ENCODE data around the gene PEX7.
"Not testable (repeated sequence)": the region's sequence is repeated elsewhere in the genome, so short reads cannot be mapped to it uniquely, and the experiment has no call there.

The PEX7 gene

DNA sequence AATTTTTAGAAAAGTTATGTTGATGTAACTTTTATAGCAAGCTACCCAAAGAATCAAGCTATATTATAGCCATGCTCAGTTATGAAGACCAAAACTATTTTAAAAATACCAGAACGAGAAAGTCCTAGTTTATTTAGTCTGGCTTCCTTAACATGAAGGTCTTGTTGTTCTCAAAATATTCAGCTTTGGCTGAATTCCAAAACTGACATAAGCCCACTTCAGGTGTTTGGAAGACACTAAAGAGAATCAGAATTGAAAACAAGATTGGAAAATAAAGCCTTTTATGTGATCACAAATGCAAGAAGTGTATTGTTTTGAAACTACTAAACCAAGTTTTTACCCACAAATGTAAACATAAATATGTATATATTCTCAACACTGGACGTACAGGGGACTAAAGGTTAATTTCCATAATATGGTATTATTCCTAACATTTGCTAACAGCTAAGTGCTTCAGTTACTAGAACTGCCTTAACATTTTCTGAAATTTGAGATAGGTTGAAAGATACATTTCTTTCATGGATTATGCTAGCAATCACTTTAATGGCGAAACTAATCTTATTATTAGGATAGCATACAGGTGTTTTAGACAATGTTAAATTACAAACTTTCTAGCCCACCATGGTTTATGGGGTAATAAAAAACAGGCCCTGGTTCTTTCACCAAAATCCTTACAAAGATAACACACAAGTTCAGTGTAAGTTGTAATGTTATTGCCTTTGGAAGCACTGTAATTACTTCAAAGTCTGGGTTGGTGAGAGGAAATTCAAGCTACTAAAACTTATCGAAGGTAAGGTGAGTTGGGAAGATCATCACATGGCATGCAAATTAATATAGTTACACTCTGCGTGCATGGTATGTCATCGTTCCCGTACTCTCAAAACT lies 31.7 kb upstream of the PEX7 start:
- no peak for DNase-seq (ENCODE audit: low spot score)

- peak; percentile 52 for DNase-seq (ENCODE audit: low spot score)
Measured at GRCh38 chr6:136791296-136792094, 30.9 kb upstream of the PEX7 start.

DNA sequence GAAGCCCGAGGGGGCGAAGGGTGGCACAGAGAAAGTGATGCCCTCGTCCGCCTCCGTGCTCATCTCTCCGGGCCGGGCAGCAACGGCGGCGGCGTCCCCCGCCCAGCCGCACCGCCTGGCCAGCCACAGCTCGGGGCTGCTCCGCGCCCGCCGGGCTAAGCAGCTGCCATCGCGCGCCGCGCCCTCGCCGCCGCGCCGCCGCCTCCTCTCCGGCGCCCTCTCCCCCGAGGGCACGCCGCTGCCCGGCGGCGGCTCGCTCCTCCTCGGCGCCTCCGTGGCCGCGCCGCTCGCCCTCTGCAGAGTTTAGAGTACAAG lies 30.3 kb upstream of the PEX7 start:
- no peak for DNase-seq (ENCODE audit: low spot score)

DNA sequence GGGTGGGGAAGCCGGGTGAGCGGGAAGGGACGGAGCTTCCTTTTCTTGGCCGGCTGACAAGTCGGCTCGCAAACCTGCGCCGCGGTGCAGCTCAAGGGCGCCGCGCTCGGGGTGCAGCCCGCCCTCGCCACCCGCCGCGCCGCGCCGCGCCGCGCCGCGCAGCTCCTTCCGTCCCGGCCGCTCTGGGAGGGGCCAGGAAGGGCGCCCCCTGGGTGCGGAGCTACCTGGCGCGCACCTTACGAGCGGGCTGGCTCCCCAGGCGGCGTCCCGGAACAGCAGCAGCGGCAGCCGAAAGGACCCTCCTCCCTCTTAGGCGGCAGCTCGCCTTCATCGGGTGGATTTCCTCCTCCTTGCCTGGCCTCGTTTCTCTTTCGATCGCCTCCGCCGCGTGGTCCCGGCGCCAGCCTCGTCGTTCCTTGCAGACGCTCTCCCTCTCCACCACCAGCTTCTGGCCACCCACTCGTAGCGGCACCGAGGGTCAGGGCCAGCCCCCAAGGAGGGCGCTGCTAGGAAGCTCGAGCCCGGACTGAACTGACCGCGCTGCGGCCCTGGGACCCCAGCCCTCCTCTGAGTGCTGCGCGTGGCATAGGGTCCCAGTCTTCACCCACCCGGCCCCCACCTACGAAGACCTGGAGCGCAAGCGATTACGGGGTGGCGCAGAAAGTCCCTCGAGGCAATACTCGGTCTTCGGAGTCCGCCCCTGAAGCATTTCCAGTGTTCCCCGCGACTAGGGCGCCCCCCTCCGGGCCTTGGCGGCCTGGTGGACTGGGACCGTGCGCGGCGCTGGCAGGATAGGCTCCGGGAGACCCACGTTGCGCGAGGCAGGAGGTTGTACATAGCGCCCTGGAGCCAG lies 29.8 kb upstream of the PEX7 start, which contains the start of gene MAP3K5:
TSS of gene MAP3K5 (minus strand) at position 68 of the 853 bp plus-strand sequence. CDS start 320 bp downstream, outside the sequence.
- DNase-seq (ENCODE audit: low spot score): peak; percentile 88

DNA sequence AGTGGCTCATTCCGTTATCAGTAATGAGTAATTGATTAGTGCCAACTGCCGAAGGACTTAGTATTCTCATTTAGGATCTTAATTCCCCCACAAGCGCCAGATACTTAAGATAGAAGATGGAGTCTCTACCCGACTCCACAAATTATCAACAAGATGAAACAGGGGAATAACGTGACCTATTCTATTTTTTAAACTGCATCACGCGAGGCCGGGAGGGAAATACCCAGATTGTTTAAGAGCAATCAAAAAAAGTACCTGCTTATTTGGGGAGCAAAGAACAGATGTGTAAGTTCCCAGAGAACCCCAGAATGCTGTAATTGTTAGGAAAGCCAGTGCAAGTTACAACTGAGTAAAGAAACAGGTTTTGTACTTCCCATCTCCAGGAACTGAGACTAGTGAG lies 29.0 kb upstream of the PEX7 start:
- DNase-seq (ENCODE audit: low spot score): no peak

GRCh38 chr6:136795386-136795785 lies 27.0 kb upstream of the PEX7 start:
- DNase-seq (ENCODE audit: low spot score): no peak

DNA sequence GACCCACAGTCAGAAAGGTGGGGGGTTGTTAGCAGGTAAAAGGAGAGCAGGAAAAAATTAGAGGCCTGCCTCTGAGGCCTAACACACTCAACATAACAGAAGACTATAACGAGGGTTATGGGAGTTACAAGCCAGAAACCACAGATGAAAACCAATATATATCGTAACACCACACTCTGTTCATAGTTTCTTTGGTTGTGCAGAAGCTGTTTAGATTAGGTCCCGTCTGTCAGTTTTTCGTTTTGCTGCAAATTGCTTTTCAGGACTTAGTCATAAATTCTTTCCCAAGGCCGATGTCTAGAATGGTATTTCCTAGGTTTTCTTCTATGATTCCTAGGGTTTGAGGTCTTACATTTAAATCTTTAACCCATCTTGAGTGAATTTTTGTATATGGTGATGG lies 26.4 kb upstream of the PEX7 start:
- DNase-seq (ENCODE audit: low spot score): no peak

DNA sequence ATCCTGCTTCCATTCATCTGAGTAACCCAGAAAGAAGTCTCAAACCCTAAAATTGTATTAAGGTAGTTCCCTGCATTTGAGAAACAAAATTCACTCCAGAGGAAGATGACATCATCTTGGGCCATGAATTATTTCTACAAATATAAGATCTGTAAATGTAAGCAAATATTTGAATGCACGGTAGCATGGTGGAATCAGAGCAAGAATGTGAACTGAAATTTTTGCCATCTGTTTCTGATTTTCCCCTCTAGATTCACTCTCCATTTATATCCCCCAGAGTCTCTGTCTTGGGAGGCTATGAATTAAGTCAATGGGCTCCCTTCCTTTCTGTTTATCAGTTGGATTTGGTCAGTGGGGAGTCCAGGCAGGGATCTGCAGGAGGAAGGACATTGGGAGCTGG lies 24.3 kb upstream of the PEX7 start:
- no peak for DNase-seq (ENCODE audit: low spot score)

GRCh38 chr6:136801581-136801980 lies 20.8 kb upstream of the PEX7 start:
- no peak for DNase-seq (ENCODE audit: low spot score)

DNA sequence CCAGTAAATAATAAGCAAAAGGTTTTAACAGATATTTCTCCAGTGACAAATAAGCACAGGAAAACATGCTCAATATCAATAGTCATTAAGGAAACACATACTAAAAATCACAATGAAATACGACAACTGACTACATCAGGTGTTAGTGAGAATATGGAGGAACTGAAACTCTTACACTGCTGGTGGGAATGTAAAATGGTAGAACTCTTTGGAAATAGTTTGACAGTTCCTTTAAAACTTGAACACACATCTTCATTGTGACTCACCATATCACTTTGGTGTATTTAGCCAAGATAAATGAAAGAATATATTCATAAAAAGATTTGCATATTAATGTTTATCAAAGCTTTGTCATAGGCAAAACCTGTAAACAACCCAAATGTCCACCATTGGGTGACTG lies 18.8 kb upstream of the PEX7 start:
- DNase-seq (ENCODE audit: low spot score): no peak

DNA sequence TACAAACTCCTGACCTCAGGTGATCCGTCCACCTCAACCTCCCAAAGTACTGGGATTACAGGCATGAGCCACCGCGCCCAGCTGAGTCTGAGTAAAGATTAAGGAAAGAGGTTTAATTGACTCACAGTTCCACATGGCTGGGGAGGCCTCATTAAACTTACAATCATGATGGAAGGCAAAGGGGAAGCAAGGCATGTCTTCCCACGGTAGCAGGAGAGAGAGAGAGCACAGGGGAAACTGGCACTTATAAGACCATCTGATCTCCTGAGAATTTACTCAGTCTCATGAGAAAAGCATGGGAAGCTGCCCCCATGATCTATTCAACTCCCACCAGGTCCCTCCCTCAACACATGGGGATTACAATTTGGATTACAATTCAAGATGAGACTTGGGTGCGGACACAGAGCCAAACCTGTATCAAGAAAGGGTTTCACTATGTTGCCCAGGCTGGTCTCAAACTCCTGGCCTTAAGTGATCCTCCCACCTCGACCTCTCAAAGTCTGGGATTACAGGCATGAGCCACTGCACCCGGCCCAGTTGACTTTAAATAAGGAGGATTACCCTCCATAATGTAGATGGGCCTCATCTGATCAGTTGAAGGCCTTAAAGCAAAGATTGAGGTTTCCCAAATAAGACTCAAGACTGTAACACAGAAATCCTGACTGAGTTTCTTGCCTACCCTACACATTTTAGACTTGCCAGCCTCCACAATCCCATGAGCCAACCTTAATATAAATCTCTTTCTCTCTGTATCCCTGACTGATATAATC lies 13.1 kb upstream of the PEX7 start:
- no peak for DNase-seq (ENCODE audit: low spot score)

DNA sequence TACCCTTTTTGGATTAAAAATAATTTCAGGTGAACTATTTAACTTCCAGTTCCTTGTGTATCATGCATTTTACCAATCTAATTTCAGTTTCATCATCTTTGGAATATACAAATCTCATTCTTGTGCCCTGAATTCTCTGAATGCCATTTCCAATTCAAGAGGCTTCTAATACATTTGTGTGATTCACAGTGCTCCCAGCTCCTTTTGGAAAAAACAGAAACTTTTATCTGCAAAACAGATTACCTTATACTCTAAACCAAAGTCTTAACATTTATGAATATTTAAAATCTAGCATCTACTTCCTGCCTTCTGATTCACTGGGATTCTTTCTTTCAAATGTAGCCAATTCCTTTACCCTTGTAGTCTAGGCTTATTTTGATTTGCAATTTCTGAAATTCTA lies 11.1 kb upstream of the PEX7 start:
- no peak for DNase-seq (ENCODE audit: low spot score)

GRCh38 chr6:136812174-136812573 lies 10.2 kb upstream of the PEX7 start:
- no peak for DNase-seq (ENCODE audit: low spot score)

DNA sequence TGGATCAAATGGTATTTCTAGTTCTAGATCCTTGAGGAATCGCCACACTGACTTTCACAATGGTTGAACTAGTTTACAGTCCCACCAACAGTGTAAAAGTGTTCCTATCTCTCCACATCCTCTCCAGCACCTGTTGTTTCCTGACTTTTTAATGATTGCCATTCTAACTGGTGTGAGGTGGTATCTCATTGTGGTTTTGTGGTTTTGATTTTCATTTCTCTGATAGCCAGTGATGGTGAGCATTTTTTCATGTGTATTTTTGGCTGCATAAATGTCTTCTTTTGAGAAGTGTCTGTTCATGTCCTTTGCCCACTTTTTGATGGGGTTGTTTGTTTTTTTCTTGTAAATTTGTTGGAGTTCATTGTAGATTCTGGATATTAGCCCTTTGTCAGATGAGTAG lies 6.8 kb upstream of the PEX7 start:
- DNase-seq (ENCODE audit: low spot score): not testable (repeated sequence)

GRCh38 chr6:136816656-136817055 lies 5.7 kb upstream of the PEX7 start:
- DNase-seq (ENCODE audit: low spot score): no peak

- DNase-seq (ENCODE audit: low spot score): no peak
Measured at GRCh38 chr6:136820561-136820960, 1.8 kb upstream of the PEX7 start.

GRCh38 chr6:136822046-136822375 lies 381 bp upstream of the PEX7 start:
- DNase-seq (ENCODE audit: low spot score): no peak

DNA sequence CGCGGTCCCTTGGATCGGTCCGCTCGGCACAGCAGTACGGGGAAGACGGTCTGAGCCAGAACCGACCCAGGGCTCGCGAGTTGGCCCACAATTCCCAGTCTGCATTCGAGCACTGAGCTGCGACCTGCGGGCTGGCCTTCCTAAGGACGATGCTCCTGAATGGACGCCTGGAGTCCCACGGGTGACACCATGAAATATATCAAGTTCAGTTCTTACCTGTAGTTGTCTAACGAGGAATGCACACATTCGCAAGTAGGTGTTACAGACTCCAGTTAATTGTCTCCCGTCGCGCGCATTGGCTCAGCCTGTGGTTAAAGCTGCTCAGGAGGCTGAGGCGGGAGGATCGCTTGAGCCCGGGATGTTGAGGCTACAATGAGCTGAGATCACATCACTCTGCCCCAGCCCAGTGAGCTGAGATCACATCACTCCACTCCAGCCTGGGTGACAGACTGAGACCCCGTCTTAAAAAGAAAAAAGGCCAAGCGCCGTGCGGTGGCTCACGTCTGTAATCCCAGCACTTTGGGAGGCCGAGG lies 802 bp downstream of the PEX7 start:
- DNase-seq (ENCODE audit: low spot score): no peak

GRCh38 chr6:136826216-136826615 lies 3.8 kb downstream of the PEX7 start:
- no peak for DNase-seq (ENCODE audit: low spot score)

DNA sequence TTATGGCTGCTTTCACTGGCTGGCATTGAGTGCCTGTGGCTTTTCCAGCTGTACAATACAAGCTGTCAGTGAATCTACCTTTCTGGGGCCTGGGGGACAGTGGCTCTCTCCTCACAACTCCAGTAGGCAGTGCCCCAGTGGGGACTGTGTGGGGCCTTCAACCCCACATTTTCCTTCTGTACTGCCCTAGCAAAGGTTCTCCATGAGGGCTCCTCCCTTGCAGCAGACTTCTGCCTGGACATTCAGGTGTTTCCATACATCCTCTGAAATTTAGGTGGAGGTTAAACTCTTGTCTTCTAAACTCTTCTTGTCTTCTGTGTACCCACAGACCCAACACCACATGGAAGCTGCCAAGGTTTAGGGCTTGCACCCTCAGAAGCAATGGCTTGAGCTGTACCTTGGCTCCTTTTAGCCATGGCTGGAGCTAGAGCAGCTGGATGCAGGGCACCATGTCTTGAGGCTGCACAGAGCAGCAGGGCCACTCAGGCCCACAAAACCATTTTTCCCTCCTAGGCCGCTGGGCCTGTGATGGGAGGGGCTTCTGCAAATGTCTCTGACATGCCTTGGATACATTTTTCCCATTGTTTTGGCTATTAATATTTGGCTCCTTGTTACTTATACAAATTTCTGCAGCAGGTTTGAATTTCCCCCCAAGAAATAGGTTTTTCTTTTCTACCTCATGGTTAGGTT lies 9.6 kb downstream of the PEX7 start:
- no peak for DNase-seq (ENCODE audit: low spot score)

All from ecto neural progenitor cell (in vitro differentiated cells).